Omental fat pad (tissue), 4 donors: ENCODE data around the gene PHF10. TPM values are rescaled to one million over a fixed set of nuclear protein-coding genes. Genes with fewer than 3 reads are reported as not detected.

Experiments used
- ATAC-seq: fragments of 150-250 bp; one replicate; pipeline ENCODE4 v1.9.1; 2016; ENCODE audit warnings: mild to moderate bottlenecking, moderate library complexity; ENCODE audit not compliant: low FRiP score
- DNase-seq: peaks from one replicate; pipeline ENCODE4 v3.0.0-alpha.2; 2019; ENCODE audit warnings: low spot score
- CTCF ChIP-seq, 3 donors: fragments of 450-650 bp; IDR thresholded peaks; one replicate each; pipeline ENCODE4 v1.5.1; 2016 to 2017; ENCODE audit warnings: antibody characterized with exemption in 3 of 3, mild to moderate bottlenecking in 3 of 3, moderate library complexity in 2 of 3
- total RNA-seq, 4 donors: library from RNA; depleted of rRNA; stranded (reverse); fragments of >200 nt; gene quantifications; one replicate each; pipeline ENCODE4 v1.1.0, GENCODE V29; 2016

PHF10 gene
- total RNA-seq, 4 donors from 2014 or later, result 32.9 to 49.4 (median 43.7) TPM

- ATAC-seq (no peak), DNase-seq (no peak)
- TF ChIP-seq CTCF (IDR thresholded peaks at IDR 0.05), result no peak
Measured at GRCh38 chr6:169678342-169678741, 46.0 kb downstream of the PHF10 start.

- ATAC-seq (no peak), DNase-seq (no peak)
- no peak for TF ChIP-seq CTCF (IDR thresholded peaks at IDR 0.05)
Measured at GRCh38 chr6:169677096-169677495, 47.2 kb downstream of the PHF10 start.

GRCh38 chr6:169675011-169675410 is 49.3 kb downstream of the PHF10 start:
- ATAC-seq (no peak), DNase-seq (no peak)
- TF ChIP-seq CTCF (IDR thresholded peaks at IDR 0.05), result no peak

- DNase-seq (no peak), ATAC-seq (no peak)
- TF ChIP-seq CTCF (IDR thresholded peaks at IDR 0.05), result no peak
Measured at GRCh38 chr6:169671563-169671962, 52.7 kb downstream of the PHF10 start.

DNA sequence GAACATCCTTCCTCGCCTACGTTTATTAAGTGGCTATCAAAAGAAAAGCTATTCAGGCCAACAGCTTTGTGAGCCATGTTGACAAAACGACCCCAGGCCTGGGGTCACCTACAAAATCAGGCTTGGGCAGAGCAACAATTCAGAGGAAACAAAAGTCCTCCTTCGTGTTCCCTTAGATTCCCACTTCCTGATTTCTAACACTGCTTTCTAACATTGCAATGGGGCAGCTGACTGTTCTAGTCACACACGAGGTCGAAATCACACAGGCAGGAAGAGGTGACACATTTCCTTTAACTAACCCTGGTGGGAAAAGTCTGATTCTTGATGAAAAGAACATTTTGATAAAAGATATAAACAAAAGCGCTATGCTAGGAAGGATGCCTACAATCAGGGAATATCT is 54.4 kb downstream of the PHF10 start:
- DNase-seq (no peak), ATAC-seq (no peak)
- TF ChIP-seq CTCF (IDR thresholded peaks at IDR 0.05), result no peak

DNA sequence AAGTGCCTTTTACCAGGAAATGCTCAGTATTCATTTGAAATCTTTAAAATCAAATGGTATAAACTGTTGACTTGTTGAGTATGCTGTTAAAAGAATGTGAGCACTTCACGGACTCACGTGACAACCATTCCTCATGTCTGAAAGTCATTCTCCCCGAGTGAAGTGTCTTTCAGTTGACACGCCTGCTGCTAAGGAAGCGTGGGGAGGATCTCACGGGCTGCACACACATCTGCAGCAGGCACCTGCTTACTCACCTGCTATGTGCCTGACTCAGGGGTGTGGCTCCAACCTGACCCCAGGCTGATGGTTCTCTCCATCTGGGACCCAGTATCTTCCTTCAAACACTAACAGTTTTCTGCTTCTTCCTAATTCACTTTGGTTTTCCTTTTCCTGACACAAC is 55.2 kb downstream of the PHF10 start:
- no peak for TF ChIP-seq CTCF (IDR thresholded peaks at IDR 0.05)
- ATAC-seq, result no peak
- DNase-seq, result no peak

DNA sequence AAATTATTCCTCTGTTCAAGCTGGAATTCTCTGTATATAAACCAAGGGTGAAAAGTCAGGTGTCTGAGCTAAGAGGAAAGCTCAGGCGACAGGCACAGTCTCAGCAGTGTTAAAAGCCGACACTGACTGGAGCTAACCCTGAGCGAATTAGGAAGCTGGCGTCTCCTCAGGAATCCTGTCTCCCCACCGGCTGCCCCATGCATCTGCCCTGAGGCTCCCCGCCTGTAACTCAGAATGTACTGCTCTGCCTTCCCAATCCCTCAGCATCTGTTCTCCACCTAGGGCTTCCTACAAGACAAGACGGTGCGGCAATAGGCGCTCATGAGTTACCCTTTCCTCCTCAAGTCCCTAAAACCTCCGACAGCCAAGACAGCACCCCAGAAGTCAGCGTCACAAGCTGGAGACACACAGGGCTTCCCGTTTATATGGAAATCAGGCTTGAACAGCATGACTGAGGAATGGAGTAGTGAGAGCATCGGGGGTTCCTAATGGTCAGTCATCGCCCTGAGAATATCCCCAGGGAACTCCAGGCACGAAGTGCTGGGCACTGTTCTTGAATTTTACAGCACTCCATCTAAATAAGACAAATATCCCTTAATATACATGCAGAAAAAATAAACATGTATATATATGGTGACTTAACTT is 56.0 kb downstream of the PHF10 start:
- no peak for ATAC-seq
- no peak for TF ChIP-seq CTCF (IDR thresholded peaks at IDR 0.05)
- DNase-seq, result no peak
